ENCODE measurements around the gene SNAP91.
A peak's percentile ranks its signal among the peaks of the same experiment; 100 is the strongest.

SNAP91 gene

GRCh38 chr6:83536647-83537589 lies 172.0 kb downstream of the SNAP91 start:
- DNase-seq: no peak

GRCh38 chr6:83536034-83536646 lies 172.8 kb downstream of the SNAP91 start:
- peak; percentile 17 for DNase-seq

DNA sequence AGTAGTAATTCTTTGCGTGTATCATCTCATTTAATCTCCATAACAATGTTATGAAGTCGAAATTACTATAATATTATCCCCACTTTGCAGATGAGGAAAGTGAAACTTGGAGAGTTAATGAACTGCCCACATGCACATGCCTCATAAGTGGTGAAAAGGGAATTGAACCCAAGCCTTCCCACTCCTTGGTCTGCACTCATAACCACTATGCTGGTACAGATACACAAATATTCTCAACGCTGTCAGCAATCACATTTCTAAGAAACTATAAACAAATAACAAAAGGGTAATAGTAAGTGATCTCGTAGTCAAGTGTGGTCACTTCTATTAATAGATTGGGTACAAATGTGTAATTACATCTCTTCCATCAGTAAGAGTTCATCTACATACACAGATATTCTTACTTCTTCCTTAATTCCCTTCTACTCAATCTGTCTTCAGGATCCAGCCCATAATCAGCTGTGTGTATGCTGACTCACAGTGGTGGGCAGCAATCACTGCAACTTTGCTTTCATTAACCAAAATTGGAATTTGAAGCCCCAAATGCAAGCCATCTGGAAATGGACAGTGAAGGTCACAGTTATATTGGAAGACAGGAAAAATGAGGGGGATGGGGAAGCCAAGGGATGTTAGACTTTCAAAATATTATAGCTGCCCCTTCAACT lies 190.0 kb downstream of the SNAP91 start:
- no peak for DNase-seq

GRCh38 chr6:83517500-83517899 lies 191.4 kb downstream of the SNAP91 start:
- no peak for DNase-seq

- DNase-seq: peak; percentile 44
Measured at GRCh38 chr6:83514866-83515466, 193.9 kb downstream of the SNAP91 start.

- DNase-seq: no peak
Measured at GRCh38 chr6:83514466-83514865, 194.4 kb downstream of the SNAP91 start.

GRCh38 chr6:83511901-83512681 lies 196.8 kb downstream of the SNAP91 start, which contains the start of gene PRSS35:
PRSS35 (plus strand) TSS chr6:83512534; CDS start chr6:83523442, 10,908 bp downstream.
- DNase-seq: peak; percentile 79

DNA sequence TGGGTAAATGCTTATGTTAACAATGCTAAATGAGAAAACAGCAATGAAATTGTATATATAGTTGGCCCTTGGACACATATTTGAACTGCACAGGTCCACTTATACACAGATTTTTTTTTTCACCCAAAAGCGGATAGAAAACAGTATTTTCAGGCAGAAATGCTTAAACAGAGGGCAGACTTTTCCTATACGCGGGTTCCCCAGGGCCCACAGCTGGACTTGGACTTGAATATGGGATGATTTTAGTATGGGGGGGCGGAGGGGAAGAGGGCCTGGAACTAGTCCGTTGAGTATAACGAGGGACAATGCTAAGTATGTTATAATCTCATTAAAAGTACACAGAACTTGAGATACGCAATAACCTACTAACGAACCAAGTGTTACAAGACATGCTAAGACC lies 197.6 kb downstream of the SNAP91 start:
- no peak for DNase-seq

GRCh38 chr6:83510791-83511190 lies 198.1 kb downstream of the SNAP91 start:
- no peak for DNase-seq

- DNase-seq: no peak
Measured at GRCh38 chr6:83509441-83509840, 199.5 kb downstream of the SNAP91 start.

- no peak for DNase-seq
Measured at GRCh38 chr6:83505356-83505755, 203.5 kb downstream of the SNAP91 start.

Data from retina (tissue), 1 donor.